ENCODE results near the gene ZNF579.
A peak's percentile ranks its signal among the peaks of the same experiment; 100 is the strongest.
"Not testable (repeated sequence)": the region's sequence is repeated elsewhere in the genome, so short reads cannot be mapped to it uniquely, and the experiment has no call there.

ZNF579 gene

DNA sequence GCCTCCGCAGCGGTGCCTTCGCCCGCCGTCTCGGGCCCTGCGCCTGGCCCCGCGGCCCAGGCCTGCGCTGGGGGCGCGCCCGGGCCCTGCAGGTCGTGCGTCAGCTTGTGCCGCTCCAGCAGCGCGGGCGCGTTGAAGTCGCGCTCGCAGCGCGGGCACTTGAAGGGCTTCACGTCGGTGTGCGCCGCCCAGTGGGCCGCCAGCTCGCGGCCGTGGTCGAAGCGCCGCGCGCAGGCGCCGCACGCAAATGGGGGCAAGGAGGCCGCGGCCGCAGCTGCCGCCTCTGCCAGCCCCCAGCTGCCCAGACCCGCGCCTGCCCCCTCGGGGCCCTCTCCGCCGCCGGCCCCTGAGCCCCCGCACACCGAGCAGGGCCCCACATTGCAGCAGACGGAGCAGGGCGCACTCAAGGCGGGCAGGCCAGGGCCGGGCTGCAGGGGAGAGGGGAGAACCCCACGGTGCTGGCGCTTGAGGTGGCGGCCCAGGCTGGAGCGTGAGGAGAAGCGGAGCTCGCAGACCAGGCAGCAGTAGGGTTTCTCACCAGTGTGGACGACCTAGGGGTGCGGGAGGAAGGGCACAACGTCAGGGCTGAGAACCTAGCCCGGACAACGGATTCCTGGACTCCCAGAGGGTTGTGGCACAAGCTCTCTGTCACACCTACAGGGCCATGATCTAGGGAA lies 12.6 kb upstream of the ZNF579 start:
- no peak for DNase-seq

DNA sequence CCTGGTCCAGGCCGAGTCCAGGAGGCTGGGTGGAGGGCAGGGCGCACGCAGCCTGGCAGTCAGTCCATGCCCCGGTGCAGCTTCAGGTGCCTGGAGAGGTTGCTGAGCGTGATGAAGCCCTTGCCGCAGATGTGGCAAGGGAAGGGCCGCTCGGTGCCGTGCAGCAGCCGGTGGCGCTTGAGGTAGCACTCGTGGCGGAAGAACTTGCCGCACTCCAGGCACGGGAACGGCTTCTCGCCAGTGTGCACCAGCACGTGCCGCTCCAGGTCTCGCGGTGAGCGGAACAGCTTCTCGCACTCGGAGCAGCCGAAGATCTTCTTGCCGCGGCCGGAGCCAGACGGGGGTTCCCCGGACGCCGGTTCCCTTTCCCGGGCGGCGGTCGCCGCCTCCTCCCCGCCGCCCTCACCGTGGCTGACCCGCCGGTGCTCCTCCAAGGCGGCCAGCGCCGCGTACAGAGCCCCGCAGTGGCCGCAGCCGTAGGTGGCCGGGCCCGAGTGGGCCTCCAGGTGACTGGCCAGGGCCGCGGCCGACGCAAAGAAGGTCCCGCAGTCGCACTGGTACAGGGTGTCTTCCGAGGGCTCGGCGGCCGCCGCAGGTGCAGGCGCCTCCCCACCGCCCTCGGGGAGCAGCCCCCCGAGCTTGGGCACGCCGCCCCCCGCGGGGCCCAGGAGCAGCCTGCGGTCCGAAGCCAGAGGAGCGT lies 11.9 kb upstream of the ZNF579 start:
- no peak for DNase-seq

DNA sequence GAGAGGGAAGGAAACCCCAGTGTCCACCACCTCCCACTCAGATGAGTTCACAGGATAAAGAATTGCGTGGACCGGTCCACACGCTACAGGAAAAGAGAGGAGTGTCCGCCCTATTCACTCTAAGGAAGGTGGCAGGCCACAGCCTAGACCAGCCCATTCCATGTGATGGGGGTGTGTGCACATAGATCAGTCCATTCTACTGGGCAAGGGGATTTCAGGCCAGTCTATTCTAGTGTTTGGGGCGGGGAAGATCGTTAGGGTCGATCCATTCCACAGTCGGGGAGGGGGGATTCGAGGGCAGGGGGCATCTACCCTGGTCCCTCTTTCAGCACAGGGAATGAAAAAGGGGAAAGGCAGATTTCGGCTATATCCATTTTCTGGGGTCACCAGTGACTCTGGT lies 10.9 kb upstream of the ZNF579 start:
- DNase-seq: no peak

DNA sequence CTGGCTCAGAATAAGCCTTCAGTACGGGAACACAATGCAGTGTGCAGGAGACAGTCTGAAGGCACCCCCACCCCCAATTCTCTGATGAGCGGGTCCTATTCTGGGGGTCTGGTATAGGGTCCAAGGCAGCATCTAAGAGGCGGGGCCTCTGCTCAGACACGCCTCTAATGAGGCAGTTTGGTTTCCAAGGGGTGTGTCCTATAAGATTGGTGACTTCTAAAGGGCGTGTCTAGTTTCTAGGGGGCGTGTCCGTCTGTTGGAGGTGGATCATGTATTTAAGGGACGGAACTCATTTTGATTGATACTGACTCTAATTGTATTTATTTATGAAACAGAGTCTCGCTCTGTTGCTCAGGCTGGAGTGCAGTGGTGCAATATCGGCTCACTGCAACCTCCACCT lies 10.0 kb upstream of the ZNF579 start:
- DNase-seq: no peak

DNA sequence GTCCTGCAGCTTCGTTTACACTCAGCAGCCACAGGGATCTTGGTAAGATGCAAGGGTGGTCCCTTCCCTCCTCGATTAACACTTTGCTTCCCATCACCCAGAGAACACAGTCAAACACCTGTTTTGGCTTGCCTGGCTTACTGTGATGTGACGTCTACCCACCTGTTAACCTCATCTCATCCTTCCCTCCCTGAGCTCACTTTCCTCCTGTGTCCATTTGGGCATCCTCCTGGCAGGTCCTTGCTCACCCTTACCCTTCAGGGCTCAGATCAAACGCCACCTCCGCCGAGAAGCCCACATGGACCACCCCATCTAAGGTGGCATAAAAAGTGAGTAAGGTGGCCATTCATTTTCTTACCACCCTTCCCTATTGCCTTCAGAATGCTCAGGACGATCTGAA lies 9.5 kb upstream of the ZNF579 start:
- no peak for DNase-seq

DNA sequence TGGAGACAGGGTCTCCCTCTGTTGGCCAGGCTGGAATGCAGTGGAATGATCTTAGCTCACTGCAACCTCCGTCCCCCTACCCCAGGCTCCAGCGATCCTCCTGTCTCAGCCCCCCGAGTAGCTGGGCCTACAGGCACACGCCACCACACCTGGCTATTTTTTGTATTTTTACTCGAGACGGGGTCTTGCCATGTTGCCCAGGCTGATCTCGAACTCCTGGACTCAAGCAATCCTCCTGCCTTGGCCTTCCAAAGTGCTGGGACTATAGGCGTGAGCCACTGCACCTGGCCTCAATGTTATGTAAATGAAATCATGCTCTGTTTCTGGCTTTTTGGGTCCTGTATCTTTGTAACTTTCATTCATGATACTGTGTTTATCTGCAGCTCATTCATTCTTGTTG lies 8.1 kb upstream of the ZNF579 start:
- no peak for DNase-seq

DNA sequence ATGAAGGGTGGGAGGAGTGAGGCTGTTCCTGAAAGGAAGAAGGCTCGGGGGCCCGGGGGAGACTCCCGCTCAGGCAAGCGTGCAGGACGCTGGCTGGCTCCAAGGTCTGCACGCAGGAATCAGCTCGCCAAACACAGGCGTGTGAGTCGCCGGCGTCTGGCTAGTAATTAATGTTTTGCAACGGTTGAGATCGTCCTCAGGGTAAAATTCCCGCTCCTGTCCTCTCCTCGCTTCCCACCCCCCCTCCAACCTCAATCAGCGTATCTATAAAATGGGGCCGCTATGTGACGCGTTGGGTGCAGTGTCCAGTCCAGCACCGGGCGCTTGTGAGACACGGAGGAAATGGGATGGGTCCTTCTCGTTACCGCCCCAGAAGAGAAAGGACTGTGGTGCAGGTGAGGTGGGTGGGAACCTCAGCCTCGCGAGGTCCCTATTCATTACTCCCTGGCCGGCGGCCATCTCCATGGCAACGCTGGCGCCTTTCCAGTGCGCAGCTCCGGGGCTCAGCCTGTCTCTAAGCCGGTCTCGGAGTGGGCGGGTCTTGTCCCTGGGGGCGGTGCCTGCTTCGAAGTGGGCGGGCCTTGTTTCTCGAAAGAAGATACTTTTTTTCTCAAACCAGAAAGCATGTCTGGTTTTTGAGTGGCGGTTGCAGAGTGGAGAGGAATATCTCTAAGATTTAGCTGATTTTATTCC lies 6.5 kb upstream of the ZNF579 start:
- DNase-seq: peak; percentile 90 to 97

DNA sequence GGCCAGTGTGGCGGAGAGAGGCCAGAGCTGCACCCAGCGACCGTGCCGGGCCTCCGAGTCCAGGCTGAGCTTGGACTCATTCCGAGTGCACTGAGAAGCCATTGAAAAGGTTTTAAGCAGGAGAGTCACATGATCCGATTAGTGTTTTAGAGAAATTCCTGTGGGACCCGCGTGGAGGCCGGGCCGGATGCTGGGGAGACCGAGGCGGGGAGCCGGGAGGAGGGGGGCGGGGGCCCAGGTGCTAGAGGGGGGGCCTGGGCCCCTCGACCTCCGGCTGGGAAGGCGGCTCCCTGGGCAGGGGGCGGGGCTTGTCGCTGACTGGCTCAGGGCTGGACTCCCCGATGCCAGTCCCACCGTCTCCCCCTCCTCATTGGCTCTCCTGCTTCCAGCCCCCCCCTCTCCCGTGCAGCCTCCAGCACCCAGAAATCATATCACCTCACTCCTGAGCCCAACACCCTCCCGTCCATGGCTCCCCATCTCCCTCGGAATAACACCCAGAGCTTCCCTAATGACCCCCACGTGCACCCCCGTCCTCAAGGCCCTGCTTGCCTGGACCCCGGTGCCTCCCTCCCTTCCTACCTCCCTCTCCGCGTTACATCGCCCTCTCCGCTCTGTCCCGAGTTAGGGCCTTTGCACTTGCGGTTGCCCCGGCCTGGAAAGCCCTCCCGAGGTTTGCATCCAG lies 5.2 kb upstream of the ZNF579 start:
- no peak for DNase-seq

DNA sequence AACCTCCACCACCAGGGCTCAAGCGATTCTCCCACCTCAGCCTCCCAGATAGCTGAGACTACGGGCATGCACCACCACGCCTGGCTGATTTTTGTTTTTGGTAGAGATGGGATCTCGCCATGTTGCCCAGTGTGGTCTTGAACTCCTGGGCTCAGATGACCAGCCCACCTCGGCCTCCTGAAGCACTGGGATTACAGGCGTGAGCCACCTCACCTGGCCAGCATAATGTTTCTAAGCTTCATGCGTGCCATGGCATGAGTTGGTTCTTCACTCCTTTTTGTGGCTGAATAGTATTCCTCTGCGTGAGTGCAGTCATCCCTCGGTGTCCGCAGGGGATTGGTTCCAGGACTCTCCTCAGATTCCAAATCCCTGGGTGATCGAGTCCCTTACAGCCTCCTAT lies 4.2 kb upstream of the ZNF579 start:
- no peak for DNase-seq

DNA sequence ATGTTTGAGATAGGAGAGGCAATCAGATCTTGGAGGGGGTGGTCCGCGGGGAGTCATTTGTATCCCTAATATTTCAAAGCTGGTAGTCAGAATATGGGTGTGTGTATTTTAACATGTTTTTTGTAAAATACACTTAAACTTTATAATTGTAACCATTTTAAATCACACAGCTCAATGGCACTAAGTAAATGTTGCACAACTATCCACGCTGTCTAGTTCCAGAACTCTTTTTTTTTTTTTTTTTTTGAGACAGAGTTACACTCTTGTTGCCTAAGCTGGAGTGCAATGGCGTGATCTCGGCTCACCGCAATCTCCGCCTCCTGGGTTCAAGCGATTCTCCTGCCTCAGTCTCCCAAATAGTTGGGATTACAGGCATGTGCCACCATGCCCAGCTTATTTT lies 3.2 kb upstream of the ZNF579 start:
- not testable (repeated sequence) for DNase-seq

DNA sequence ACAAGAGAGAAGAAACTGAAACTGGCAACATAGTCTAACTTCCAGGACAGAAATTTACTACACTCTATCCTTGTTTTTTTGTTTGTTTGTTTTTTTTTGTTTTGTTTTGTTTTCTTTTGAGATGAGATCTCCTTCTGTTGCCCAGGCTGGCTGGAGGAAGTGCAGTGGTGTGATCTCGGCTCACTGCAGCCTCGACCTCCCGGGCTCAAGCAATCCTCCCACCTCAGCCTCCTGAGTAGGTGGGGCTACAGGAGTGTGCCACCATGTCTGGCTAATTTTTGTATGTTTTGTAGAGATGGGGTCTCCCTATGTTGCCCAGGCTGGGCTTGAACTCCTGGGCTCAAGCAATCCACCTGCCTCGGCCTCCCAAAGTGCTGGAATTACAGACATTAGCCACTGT lies 1.6 kb upstream of the ZNF579 start:
- not testable (repeated sequence) for DNase-seq

DNA sequence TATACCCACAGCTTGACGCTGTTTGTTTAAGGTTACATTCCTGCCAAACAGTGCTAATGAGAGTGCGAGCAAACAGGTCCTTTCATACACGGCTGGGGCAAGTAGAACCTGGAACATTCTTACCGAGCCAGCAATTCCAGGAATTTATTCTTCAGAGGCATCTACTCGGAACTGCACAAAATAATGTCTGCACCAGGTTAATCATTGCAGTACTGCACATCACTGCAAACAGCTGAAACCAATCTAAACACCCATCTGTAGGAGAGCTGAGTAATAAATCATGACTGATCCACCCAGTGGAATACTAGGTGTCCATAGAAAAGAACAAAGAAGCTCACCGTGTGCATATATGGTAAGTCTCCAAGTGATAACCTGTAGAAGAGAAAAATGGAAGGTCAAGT lies 1.2 kb upstream of the ZNF579 start:
- no peak for DNase-seq

DNA sequence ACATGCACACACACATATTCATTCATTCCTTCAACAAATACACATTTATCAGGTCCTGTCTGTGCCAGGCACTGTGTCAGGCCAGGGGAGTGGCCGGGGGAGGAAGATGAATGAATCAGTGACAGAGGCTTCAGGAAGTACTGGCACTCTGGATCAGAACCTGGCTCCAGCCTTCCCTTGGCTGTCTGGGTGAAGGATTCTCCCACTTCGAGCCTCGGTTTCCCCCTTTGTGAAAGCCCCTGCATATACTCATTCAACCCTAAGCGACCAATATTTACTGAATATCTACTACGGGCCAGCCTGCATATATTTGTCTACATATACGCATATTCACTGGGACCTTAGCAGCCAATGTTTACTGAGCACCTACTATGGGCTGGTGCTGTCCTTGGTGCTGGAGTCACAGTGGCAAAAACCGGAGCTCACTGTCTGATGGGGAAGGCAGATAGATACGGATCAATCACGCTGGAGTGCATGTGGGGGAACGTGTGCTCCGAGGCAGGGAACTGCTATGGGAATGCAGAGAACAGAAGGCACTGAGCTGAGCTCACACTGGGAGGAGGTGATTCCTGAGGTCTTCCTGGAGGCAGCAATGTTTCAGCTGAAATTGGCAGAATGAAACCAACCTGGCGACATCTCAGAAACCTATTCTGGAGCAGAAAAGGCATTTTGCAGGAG lies 636 bp upstream of the ZNF579 start:
- no peak for DNase-seq

DNA sequence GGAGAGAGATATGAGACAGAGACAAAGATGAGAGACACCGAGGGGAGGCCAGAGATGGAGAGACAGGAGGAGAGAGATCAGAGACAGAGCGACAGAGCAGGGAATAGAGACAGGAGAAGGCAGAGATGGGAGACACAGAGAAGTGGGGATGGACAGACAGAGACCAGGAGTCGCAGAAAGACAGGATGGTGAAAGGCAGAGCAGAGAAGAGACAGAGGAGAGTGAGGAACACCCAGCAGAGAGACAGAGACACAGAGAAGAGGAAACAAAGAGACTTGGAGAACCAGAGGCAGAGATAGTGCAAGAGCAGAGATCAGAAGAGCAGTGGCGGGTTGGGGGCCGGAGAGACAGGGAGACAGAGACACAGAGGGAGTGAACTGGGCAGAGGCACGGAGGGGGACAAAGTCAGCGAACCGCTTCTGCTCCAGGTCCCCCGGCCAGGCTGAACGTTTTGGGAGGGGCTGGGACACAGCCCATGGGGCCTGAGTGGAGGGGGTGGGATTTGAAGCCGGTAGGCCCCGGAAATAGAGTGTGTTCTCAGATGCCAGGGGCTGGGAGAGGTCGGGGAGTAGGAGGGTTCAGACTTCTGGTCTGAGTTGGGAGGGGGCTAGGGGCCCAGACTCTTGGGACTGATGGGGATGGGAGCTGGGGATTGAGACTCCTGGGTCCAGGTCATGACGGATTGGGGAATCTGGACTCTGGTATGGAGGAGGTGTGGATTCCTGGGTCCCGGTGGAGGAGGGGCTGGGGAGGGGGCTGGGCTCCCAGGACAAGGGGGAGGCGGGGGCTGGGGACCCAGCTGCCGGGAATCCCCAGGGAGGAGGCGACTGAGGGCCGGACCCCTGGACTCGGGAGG lies 654 bp downstream of the ZNF579 start:
- DNase-seq: peak in 1 of 2 experiments; percentile 30

DNA sequence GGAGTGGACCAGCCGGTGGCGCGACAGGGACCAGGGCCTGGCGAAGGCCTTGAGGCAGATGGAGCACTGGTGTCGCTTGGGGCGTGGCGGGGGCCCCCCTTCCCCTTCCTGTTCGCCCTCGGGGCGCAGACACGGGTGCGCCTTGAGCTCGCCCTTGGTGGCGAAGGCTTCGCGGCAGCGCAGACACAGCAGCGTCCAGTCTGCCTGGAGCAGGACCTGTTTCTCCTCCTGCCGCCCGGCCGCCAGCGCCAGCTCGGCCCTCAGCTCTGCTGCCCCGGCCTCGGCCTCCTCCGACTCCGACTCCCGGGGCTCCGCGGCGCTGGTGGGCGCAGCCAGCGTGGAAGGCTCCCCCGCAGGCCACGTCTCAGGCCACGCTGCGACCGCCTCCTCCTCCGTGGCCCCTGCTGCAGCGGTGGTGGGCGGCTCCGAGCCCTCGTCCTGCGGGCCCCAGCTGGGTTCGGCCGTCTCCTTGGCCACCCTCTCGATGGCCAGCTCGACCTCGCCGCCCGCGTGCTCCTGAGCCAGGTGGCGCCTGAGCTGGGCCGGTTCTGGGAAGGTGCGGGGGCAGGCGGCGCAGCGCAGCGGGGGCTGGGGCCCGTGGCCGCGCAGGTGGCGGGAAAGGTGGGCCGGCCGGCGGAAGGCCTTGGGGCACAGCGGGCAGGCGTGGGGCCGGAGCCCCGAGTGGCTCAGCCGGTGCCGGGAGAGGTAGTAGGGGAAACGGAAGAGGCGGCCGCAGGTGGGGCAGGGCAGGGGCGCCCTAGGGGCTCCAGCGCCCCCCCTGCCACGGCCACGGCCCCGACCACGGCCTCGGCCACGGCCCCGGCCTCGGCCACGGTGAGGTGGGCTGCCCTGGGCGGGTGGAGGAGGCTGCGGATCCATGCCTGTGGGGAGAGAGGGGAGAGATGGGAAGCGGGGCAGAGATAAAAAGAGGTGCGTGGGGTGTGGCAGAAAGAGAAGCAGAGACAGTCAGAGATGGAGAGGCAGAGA lies 1.6 kb downstream of the ZNF579 start:
- no peak for DNase-seq

DNA sequence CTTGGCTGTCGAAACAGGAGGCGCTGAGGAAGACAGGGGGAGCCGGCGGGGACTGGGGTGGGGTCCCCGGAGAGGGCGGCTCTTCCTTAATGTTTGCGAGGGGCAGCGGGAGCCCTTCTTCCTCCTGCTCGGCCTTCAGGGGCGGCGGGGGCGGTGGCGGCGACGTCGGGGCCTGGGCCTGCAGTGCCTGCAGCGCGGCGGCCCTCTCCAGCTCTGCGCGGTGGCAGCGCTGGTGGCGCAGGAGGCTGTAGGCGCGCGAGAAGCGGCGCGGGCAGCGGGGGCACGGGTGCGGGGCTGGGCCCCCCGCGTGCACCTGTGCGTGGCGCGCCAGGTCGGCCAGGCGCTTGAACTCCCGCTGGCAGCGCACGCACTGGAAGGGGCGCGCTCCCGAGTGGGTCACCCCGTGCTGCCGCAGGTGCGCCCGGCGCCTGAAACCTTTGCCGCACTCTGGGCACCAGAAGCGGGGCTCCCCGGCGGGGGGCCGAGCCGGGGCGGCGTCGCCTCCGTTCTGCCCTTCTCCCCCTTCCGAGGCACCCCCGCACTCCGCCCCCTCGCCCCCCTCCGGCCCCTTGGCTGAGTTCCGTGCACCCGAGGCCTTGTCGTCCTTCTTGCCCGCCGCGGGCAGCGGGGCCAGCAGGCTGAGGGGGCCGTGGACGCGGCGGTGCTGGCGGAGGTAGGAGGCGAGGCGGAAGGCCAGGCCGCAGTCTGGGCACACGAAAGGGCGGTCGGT lies 2.5 kb downstream of the ZNF579 start:
- no peak for DNase-seq

DNA sequence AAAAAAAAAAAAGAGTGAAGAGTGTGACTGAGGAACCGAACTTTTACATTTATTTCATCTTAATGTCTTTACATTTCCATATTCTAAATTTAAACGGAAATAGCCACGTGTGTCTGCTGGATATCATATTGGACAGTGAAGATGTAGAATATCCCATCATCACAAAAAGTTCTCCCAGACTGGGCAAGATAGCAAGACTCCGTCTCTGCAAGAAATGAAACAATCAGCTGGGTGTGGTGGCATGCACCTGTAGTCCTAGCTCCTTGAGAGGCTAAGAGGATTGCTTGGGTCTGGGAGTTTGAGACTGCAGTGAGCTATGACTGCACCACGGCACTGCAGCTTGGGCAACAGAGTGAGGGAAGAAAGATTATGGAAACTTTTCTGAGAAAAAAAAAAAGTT lies 3.9 kb downstream of the ZNF579 start:
- no peak for DNase-seq

DNA sequence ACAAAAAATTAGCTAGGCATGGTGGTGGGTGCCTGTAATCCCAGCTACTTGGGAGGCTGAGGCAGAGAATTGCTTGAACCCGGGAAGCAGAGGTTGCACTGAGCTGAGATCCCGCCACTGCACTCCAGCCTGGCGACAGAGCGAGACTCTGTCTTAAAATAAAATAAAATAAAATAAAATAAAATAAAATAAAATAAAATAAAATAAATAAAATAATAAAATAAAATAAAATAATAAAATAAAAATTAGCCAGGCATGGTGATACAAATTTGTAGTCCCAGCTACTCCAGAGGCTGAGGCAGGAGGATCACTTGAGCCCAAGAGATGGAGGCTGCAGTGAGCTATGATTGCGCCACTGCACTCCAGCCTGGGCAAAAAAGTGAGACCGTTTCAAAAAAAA lies 6.7 kb downstream of the ZNF579 start:
- not testable (repeated sequence) for DNase-seq

DNA sequence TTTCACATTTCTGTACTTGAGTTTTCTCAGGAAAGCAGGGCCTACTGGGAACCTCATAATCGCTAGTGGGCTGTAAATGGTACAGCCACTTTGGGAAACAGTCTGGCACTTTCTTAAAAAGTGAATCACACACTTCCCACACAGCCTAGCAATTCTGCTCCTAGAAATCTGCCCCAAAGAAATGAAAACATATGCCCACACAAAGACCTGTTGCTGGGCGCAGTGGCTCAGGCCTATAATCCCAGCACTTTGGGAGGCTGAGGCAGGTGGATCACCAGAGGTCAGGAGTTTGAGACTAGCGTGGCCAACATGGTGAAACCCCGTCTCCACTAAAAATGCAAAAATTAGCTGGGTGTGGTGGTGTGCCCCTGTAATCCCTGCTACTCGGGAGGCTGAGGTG lies 11.2 kb downstream of the ZNF579 start:
- not testable (repeated sequence) for DNase-seq

DNA sequence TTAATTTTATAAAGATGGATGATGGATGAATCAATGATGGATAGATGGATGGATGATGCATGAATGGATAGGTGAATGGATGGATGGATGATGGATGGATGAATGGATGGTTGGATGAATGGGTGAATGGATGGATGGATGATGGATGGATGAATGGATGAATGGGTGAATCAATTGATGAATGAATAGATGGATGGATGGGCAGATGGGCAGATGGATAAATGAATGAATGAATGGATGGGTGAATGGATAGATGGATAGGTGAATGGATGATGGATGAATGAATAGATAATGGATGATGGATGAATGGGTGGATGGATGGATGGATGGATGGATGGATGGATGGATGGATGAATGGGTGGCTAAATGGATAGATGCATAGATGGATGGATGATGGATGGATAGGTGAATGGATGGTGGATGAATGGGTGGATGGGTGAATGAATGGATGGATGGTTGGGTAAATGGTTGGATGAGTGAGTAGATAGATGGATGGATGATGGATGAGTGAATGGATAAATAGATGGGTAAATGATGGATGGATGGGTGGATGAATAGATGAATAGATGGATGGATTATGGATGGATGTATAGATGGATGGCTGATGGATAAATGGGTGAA lies 12.8 kb downstream of the ZNF579 start:
- no peak for DNase-seq
